Loucy (cell line): Measurements from ENCODE around the gene TMEM258.

ENCODE experiments used
- H2AFZ ChIP-seq: fragments of 200-600 bp; sonication (generic); 2 replicates; pipeline ENCODE4 v1.6.0; 2016; ENCODE audit warnings: antibody characterized with exemption, mild to moderate bottlenecking, low read length, moderate library complexity
- H3F3A ChIP-seq: fragments of 200-600 bp; 2 replicates; pipeline ENCODE4 v1.6.0; 2016; ENCODE audit warnings: antibody characterized with exemption, low read depth, mild to moderate bottlenecking
- H3K27me3 ChIP-seq: fragments of 200-600 bp; sonication (generic); 2 replicates; pipeline ENCODE4 v1.6.1; 2014; ENCODE audit warnings: low read length, mild to moderate bottlenecking; ENCODE audit not compliant: insufficient read depth, poor library complexity, severe bottlenecking
- H3K36me3 ChIP-seq: fragments of 200-600 bp; sonication (generic); 2 replicates; pipeline ENCODE4 v1.6.1; 2016; ENCODE audit warnings: low read length; ENCODE audit not compliant: insufficient read depth
- H3K4me1 ChIP-seq: fragments of 200-600 bp; sonication (generic); 2 replicates; pipeline ENCODE4 v1.5.1; 2014; ENCODE audit warnings: low read length, mild to moderate bottlenecking; ENCODE audit not compliant: insufficient read depth, poor library complexity, severe bottlenecking
- H3K4me2 ChIP-seq: fragments of 200-600 bp; sonication (generic); 2 replicates; pipeline ENCODE4 v1.6.0; 2014; ENCODE audit warnings: antibody characterized with exemption, low read length, low read depth, mild to moderate bottlenecking; ENCODE audit not compliant: poor library complexity, severe bottlenecking
- H3K4me3 ChIP-seq: fragments of 200-600 bp; sonication (generic); 2 replicates; pipeline ENCODE4 v1.5.1; 2014; ENCODE audit warnings: low read length, mild to moderate bottlenecking, mixed read lengths; ENCODE audit not compliant: poor library complexity, severe bottlenecking
- H3K79me2 ChIP-seq: fragments of 200-600 bp; sonication (generic); 2 replicates; pipeline ENCODE4 v1.6.1; 2014; ENCODE audit warnings: low read length; ENCODE audit not compliant: insufficient read depth
- H3K9ac ChIP-seq: fragments of 200-600 bp; sonication (generic); 2 replicates; pipeline ENCODE4 v1.6.0; 2014; ENCODE audit warnings: mild to moderate bottlenecking, low read depth, low read length, moderate library complexity; ENCODE audit not compliant: poor library complexity, severe bottlenecking
- H3K9me2 ChIP-seq: fragments of 200-600 bp; sonication (generic); replicated peaks from 2 replicates; pipeline ENCODE4 v1.6.1; 2016; ENCODE audit warnings: low read depth, low read length, mixed read lengths
- H3K9me3 ChIP-seq: fragments of 200-600 bp; sonication (generic); 2 replicates; pipeline ENCODE4 v1.6.1; 2014; ENCODE audit warnings: mild to moderate bottlenecking, antibody characterized with exemption, low read length, low read depth; ENCODE audit not compliant: insufficient read depth
- H4K20me1 ChIP-seq: fragments of 200-600 bp; sonication (generic); 2 replicates; pipeline ENCODE4 v1.6.0; 2014; ENCODE audit warnings: antibody characterized with exemption, low read length, mild to moderate bottlenecking; ENCODE audit not compliant: insufficient read depth, poor library complexity, severe bottlenecking
- CTCF ChIP-seq: fragments of 200-600 bp; sonication (generic); conservative IDR thresholded peaks from 2 replicates; pipeline ENCODE4 v1.5.1; 2014; ENCODE audit warnings: mild to moderate bottlenecking, antibody characterized with exemption, low read length
- EZH2phosphoT487 ChIP-seq: fragments of 200-600 bp; IDR thresholded peaks from 2 replicates; pipeline ENCODE4 v1.6.1; 2018; ENCODE audit warnings: antibody characterized with exemption, mild to moderate bottlenecking, moderate library complexity, borderline replicate concordance

TMEM258 gene

GRCh38 chr11:61810671-61811175 is 18.3 kb upstream of the TMEM258 start:
- Histone ChIP-seq H4K20me1 (peaks cover 20% of the 10 kb centered on the region), H3K9ac (no peak overlapping the region), H3K9me3 (no peaks in the 10 kb centered on the region), H3K4me1 (peaks cover 10% of the 10 kb centered on the region), H2AFZ (no peak overlapping the region), H3K9me2 (no peaks in the 10 kb centered on the region), H3K4me2 (no peak overlapping the region), H3K36me3 (peaks cover 72% of the 10 kb centered on the region; the same call in 1 of the 2 replicates), H3K27me3 (peaks cover 5% of the 10 kb centered on the region), H3F3A (no peaks in the 10 kb centered on the region), H3K79me2 (peaks cover 40% of the 10 kb centered on the region), H3K4me3 (no peak overlapping the region)
- no peak for TF ChIP-seq CTCF
- TF ChIP-seq EZH2phosphoT487, result no peak

GRCh38 chr11:61806785-61807184 is 14.4 kb upstream of the TMEM258 start:
- Histone ChIP-seq H3K9me2 (no peaks in the 10 kb centered on the region), H3K4me3 (no peak overlapping the region), H3K9me3 (no peaks in the 10 kb centered on the region), H3K9ac (no peak overlapping the region), H3K27me3 (no peaks in the 10 kb centered on the region), H3K4me2 (no peak overlapping the region), H3K79me2 (peaks cover 1% of the 10 kb centered on the region; the same call in 1 of the 2 replicates), H3K4me1 (no peaks in the 10 kb centered on the region), H3K36me3 (peaks cover 93% of the 10 kb centered on the region; the same call in 1 of the 2 replicates), H4K20me1 (no peaks in the 10 kb centered on the region), H2AFZ (no peak overlapping the region), H3F3A (no peaks in the 10 kb centered on the region)
- no peak for TF ChIP-seq CTCF
- no peak for TF ChIP-seq EZH2phosphoT487

- no peaks in the 10 kb centered on the region for H3K4me1 ChIP-seq
- H3K9me2 ChIP-seq, result no peaks in the 10 kb centered on the region
- no peak overlapping the region for H3K4me3 ChIP-seq
- H4K20me1 ChIP-seq, result peaks cover 6% of the 10 kb centered on the region
- peaks cover 85% of the 10 kb centered on the region; the same call in 1 of the 2 replicates for H3K36me3 ChIP-seq
- H3K27me3 ChIP-seq, result no peaks in the 10 kb centered on the region
- H3F3A ChIP-seq, result no peaks in the 10 kb centered on the region
- no peaks in the 10 kb centered on the region for H3K9me3 ChIP-seq
- no peak overlapping the region for H2AFZ ChIP-seq
- H3K4me2 ChIP-seq, result no peak overlapping the region
- no peak overlapping the region for H3K9ac ChIP-seq
- no peak for TF ChIP-seq CTCF
- TF ChIP-seq EZH2phosphoT487, result no peak
- no peaks in the 10 kb centered on the region; the same call in 1 of the 2 replicates for H3K79me2 ChIP-seq
Measured at GRCh38 chr11:61805146-61805545, 12.7 kb upstream of the TMEM258 start.
